ENCODE measurements around the gene GTPBP6.
"Not testable (repeated sequence)": the region's sequence is repeated elsewhere in the genome, so short reads cannot be mapped to it uniquely, and the experiment has no call there.

Gene GTPBP6

GRCh38 chrX:334971-335757 lies 16.6 kb upstream of the GTPBP6 start:
- TF ChIP-seq POLR2A (IDR thresholded peaks at IDR 0.05; ENCODE audit: low read depth, low read length): no peak
- no peak for DNase-seq (ENCODE audit: insufficient read length, low spot score)
- no peak for FAIRE-seq

GRCh38 chrX:334331-334891 lies 15.8 kb upstream of the GTPBP6 start:
- DNase-seq (ENCODE audit: insufficient read length, low spot score) (no peak), FAIRE-seq (no peak)

GRCh38 chrX:333611-334311 lies 15.2 kb upstream of the GTPBP6 start:
- FAIRE-seq (no peak), DNase-seq (ENCODE audit: insufficient read length, low spot score) (no peak)
- no peak for TF ChIP-seq POLR2A (IDR thresholded peaks at IDR 0.05; ENCODE audit: low read depth, low read length)

More at GRCh38 chrX:334331-334891, 15.8 kb upstream of the GTPBP6 start:
- TF ChIP-seq POLR2A (IDR thresholded peaks at IDR 0.05; ENCODE audit: low read depth, low read length): no peak

GRCh38 chrX:332916-333610 lies 14.5 kb upstream of the GTPBP6 start:
- no peak for TF ChIP-seq POLR2A (IDR thresholded peaks at IDR 0.05; ENCODE audit: low read depth, low read length)
- DNase-seq (ENCODE audit: insufficient read length, low spot score): no peak
- no peak for FAIRE-seq

GRCh38 chrX:332496-332860 lies 13.9 kb upstream of the GTPBP6 start:
- no peak for DNase-seq (ENCODE audit: insufficient read length, low spot score)
- FAIRE-seq: no peak
- no peak for TF ChIP-seq POLR2A (IDR thresholded peaks at IDR 0.05; ENCODE audit: low read depth, low read length)

GRCh38 chrX:331825-332495 lies 13.4 kb upstream of the GTPBP6 start:
- no peak for FAIRE-seq
- DNase-seq (ENCODE audit: insufficient read length, low spot score): no peak
- TF ChIP-seq POLR2A (IDR thresholded peaks at IDR 0.05; ENCODE audit: low read depth, low read length): no peak

GRCh38 chrX:331151-331824 lies 12.7 kb upstream of the GTPBP6 start:
- no peak for DNase-seq (ENCODE audit: insufficient read length, low spot score)
- no peak for TF ChIP-seq POLR2A (IDR thresholded peaks at IDR 0.05; ENCODE audit: low read depth, low read length)
- no peak for FAIRE-seq

- FAIRE-seq: no peak
- DNase-seq (ENCODE audit: insufficient read length, low spot score): no peak
- no peak for TF ChIP-seq POLR2A (IDR thresholded peaks at IDR 0.05; ENCODE audit: low read depth, low read length)
Observed at GRCh38 chrX:330726-331150, 12.1 kb upstream of the GTPBP6 start.

GRCh38 chrX:330141-330725 lies 11.6 kb upstream of the GTPBP6 start:
- FAIRE-seq; DNase-seq (ENCODE audit: insufficient read length, low spot score): not testable (repeated sequence)

GRCh38 chrX:329291-329910 lies 10.8 kb upstream of the GTPBP6 start:
- no peak for TF ChIP-seq POLR2A (IDR thresholded peaks at IDR 0.05; ENCODE audit: low read depth, low read length)
- DNase-seq (ENCODE audit: insufficient read length, low spot score) (no peak), FAIRE-seq (no peak)

GRCh38 chrX:327660-328126 lies 9.1 kb upstream of the GTPBP6 start:
- no peak for DNase-seq (ENCODE audit: insufficient read length, low spot score)
- no peak for FAIRE-seq

GRCh38 chrX:324664-325063 lies 6.1 kb upstream of the GTPBP6 start:
- FAIRE-seq; DNase-seq (ENCODE audit: insufficient read length, low spot score): not testable (repeated sequence)

More at GRCh38 chrX:327660-328126, 9.1 kb upstream of the GTPBP6 start:
- TF ChIP-seq POLR2A (IDR thresholded peaks at IDR 0.05; ENCODE audit: low read depth, low read length): no peak

All from H54 (cell line).